ENCODE results near the gene TIMM13. TPM values are rescaled to one million over a fixed set of nuclear protein-coding genes. Genes with fewer than 3 reads are reported as not detected.
"Not testable (repeated sequence)": the region's sequence is repeated elsewhere in the genome, so short reads cannot be mapped to it uniquely, and the experiment has no call there.

TIMM13 gene
- total RNA-seq, 1 donor from 2014 or later, result 132 TPM

GRCh38 chr19:2462635-2463421 is 35.4 kb upstream of the TIMM13 start:
- DNase-seq (ENCODE audit: extremely low spot score, unreplicated experiment), result no peak
- H3K36me3 Mint-ChIP-seq, result no peaks in the 10 kb centered on the region
- no peaks in the 10 kb centered on the region for H3K27me3 Mint-ChIP-seq
- H3K4me3 Mint-ChIP-seq, result peak overlapping the region; percentile 77
- peak overlapping the region; percentile 58 for H3K27ac Mint-ChIP-seq
- no peak for TF ChIP-seq CTCF (conservative IDR thresholded peaks at IDR 0.05)
- H3K4me1 Mint-ChIP-seq (ENCODE audit: unreplicated experiment), result peaks cover 9% of the 10 kb centered on the region
- H3K9me3 Mint-ChIP-seq, result no peaks in the 10 kb centered on the region

- no peaks in the 10 kb centered on the region for H3K36me3 Mint-ChIP-seq
- no peak for DNase-seq (ENCODE audit: extremely low spot score, unreplicated experiment)
- H3K4me3 Mint-ChIP-seq, result peak overlapping the region; percentile 85
- H3K4me1 Mint-ChIP-seq (ENCODE audit: unreplicated experiment), result peaks cover 11% of the 10 kb centered on the region
- no peaks in the 10 kb centered on the region for H3K9me3 Mint-ChIP-seq
- TF ChIP-seq CTCF (conservative IDR thresholded peaks at IDR 0.05), result no peak
- H3K27ac Mint-ChIP-seq, result peak overlapping the region; percentile 68
- H3K27me3 Mint-ChIP-seq, result no peaks in the 10 kb centered on the region
Observed at GRCh38 chr19:2461751-2462634, 34.6 kb upstream of the TIMM13 start.

GRCh38 chr19:2460245-2460644 is 32.9 kb upstream of the TIMM13 start:
- Mint-ChIP-seq H3K36me3 (no peaks in the 10 kb centered on the region), H3K27ac (no peak overlapping the region), H3K9me3 (no peaks in the 10 kb centered on the region), H3K4me1 (ENCODE audit: unreplicated experiment) (peaks cover 12% of the 10 kb centered on the region), H3K4me3 (no peak overlapping the region), H3K27me3 (no peaks in the 10 kb centered on the region)
- no peak for DNase-seq (ENCODE audit: extremely low spot score, unreplicated experiment)
- no peak for TF ChIP-seq CTCF (conservative IDR thresholded peaks at IDR 0.05)

GRCh38 chr19:2458776-2459175 is 31.4 kb upstream of the TIMM13 start:
- H3K4me1 Mint-ChIP-seq (ENCODE audit: unreplicated experiment), result peaks cover 18% of the 10 kb centered on the region
- H3K36me3 Mint-ChIP-seq; H3K4me3 Mint-ChIP-seq; DNase-seq (ENCODE audit: extremely low spot score, unreplicated experiment); H3K9me3 Mint-ChIP-seq; H3K27me3 Mint-ChIP-seq; H3K27ac Mint-ChIP-seq: not testable (repeated sequence)

- Mint-ChIP-seq H3K4me3 (no peak overlapping the region), H3K9me3 (no peaks in the 10 kb centered on the region), H3K27me3 (no peaks in the 10 kb centered on the region), H3K4me1 (ENCODE audit: unreplicated experiment) (peaks cover 18% of the 10 kb centered on the region), H3K27ac (no peak overlapping the region), H3K36me3 (no peaks in the 10 kb centered on the region)
- TF ChIP-seq CTCF (conservative IDR thresholded peaks at IDR 0.05), result no peak
- no peak for DNase-seq (ENCODE audit: extremely low spot score, unreplicated experiment)
Observed at GRCh38 chr19:2458054-2458453, 30.7 kb upstream of the TIMM13 start.
